Endothelial cell (in vitro differentiated cells): Measurements from ENCODE around the gene TCHHL1. TPM values are rescaled to one million over a fixed set of nuclear protein-coding genes. Genes with fewer than 3 reads are reported as not detected.

Source experiments
- DNase-seq: peaks from one replicate; pipeline ENCODE4 v3.0.0; 2021; ENCODE audit warnings: low spot score
- H3K27ac Mint-ChIP-seq: one replicate; pipeline ENCODE4 v1.8.0; 2021; ENCODE audit warnings: mixed read lengths, inconsistent platforms; ENCODE audit not compliant: unreplicated experiment
- H3K27me3 Mint-ChIP-seq: one replicate; pipeline ENCODE4 v1.8.0; 2021; ENCODE audit warnings: mild to moderate bottlenecking, moderate library complexity, mixed read lengths, inconsistent platforms; ENCODE audit not compliant: unreplicated experiment
- H3K36me3 Mint-ChIP-seq: one replicate; pipeline ENCODE4 v1.8.0; 2021; ENCODE audit warnings: mild to moderate bottlenecking, low read depth, mixed read lengths, inconsistent platforms; ENCODE audit not compliant: unreplicated experiment
- H3K4me1 Mint-ChIP-seq: one replicate; pipeline ENCODE4 v1.8.0; 2021; ENCODE audit warnings: mild to moderate bottlenecking, mixed read lengths, inconsistent platforms; ENCODE audit not compliant: unreplicated experiment
- H3K4me3 Mint-ChIP-seq: one replicate; pipeline ENCODE4 v1.8.0; 2021; ENCODE audit warnings: mild to moderate bottlenecking, mixed read lengths, inconsistent platforms; ENCODE audit not compliant: unreplicated experiment
- H3K9me3 Mint-ChIP-seq: one replicate; pipeline ENCODE4 v1.8.0; 2021; ENCODE audit warnings: mixed read lengths, inconsistent platforms; ENCODE audit not compliant: unreplicated experiment
- total RNA-seq: library from RNA; stranded (reverse); fragmentation: NEBNext Ultra II Directional; extraction: Animal tissue kit (Norgen Biotek cat#: 25700); gene quantifications from one replicate; pipeline ENCODE4 v1.2.1, GENCODE V29; 2021; ENCODE audit not compliant: unreplicated experiment
- TF ChIP-seq, protein P1 (sequence below): fragments of 200-600 bp; sonication (generic); IDR thresholded peaks from one replicate; pipeline ENCODE4 v1.5.0; 2021; ENCODE audit warnings: antibody characterized with exemption; ENCODE audit not compliant: unreplicated experiment

The TCHHL1 gene
- total RNA-seq, 1 donor from 2014 or later: not detected

- TF ChIP-seq, protein P1, sequence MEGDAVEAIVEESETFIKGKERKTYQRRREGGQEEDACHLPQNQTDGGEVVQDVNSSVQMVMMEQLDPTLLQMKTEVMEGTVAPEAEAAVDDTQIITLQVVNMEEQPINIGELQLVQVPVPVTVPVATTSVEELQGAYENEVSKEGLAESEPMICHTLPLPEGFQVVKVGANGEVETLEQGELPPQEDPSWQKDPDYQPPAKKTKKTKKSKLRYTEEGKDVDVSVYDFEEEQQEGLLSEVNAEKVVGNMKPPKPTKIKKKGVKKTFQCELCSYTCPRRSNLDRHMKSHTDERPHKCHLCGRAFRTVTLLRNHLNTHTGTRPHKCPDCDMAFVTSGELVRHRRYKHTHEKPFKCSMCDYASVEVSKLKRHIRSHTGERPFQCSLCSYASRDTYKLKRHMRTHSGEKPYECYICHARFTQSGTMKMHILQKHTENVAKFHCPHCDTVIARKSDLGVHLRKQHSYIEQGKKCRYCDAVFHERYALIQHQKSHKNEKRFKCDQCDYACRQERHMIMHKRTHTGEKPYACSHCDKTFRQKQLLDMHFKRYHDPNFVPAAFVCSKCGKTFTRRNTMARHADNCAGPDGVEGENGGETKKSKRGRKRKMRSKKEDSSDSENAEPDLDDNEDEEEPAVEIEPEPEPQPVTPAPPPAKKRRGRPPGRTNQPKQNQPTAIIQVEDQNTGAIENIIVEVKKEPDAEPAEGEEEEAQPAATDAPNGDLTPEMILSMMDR: no peak
- DNase-seq: no peak
- Mint-ChIP-seq H3K9me3 (no peaks in the 10 kb centered on the region), H3K36me3 (no peaks in the 10 kb centered on the region), H3K27ac (no peak overlapping the region), H3K4me1 (peaks cover 3% of the 10 kb centered on the region), H3K4me3 (no peak overlapping the region), H3K27me3 (peaks cover 1% of the 10 kb centered on the region)
These were observed 30.1 kb upstream of the TCHHL1 start for GRCh38 chr1:152118915-152119314.

GRCh38 chr1:152115344-152115743 is 26.5 kb upstream of the TCHHL1 start, which contains the start of gene TCHH:
Gene TCHH, minus strand, starts transcription at chr1:152115444. Its CDS starts 1,364 bp downstream, at chr1:152114080.
- Mint-ChIP-seq H3K27me3 (no peaks in the 10 kb centered on the region), H3K9me3 (no peaks in the 10 kb centered on the region), H3K4me3 (no peak within 1 kb of the TSS), H3K4me1 (peaks cover 3% of the 10 kb centered on the region), H3K36me3 (no peaks in the 10 kb centered on the region), H3K27ac (no peak within 1 kb of the TSS)
- no peak for DNase-seq
- TF ChIP-seq, protein P1: no peak

GRCh38 chr1:152112885-152113432 is 24.1 kb upstream of the TCHHL1 start:
- H3K27ac Mint-ChIP-seq: no peak overlapping the region
- no peak overlapping the region for H3K4me3 Mint-ChIP-seq
- H3K36me3 Mint-ChIP-seq: no peaks in the 10 kb centered on the region
- H3K27me3 Mint-ChIP-seq: peaks cover 3% of the 10 kb centered on the region
- no peak for DNase-seq
- H3K4me1 Mint-ChIP-seq: no peaks in the 10 kb centered on the region
- TF ChIP-seq, protein P1: no peak
- H3K9me3 Mint-ChIP-seq: peaks cover 3% of the 10 kb centered on the region

- peaks cover 5% of the 10 kb centered on the region for H3K4me1 Mint-ChIP-seq
- TF ChIP-seq, protein P1: no peak
- peak; percentile 15 for DNase-seq
- H3K4me3 Mint-ChIP-seq: no peak overlapping the region
- peaks cover 8% of the 10 kb centered on the region for H3K9me3 Mint-ChIP-seq
- peaks cover 7% of the 10 kb centered on the region for H3K27me3 Mint-ChIP-seq
- no peak overlapping the region for H3K27ac Mint-ChIP-seq
- H3K36me3 Mint-ChIP-seq: peaks cover 5% of the 10 kb centered on the region
These were observed 23.4 kb upstream of the TCHHL1 start for GRCh38 chr1:152112101-152112884.

DNA sequence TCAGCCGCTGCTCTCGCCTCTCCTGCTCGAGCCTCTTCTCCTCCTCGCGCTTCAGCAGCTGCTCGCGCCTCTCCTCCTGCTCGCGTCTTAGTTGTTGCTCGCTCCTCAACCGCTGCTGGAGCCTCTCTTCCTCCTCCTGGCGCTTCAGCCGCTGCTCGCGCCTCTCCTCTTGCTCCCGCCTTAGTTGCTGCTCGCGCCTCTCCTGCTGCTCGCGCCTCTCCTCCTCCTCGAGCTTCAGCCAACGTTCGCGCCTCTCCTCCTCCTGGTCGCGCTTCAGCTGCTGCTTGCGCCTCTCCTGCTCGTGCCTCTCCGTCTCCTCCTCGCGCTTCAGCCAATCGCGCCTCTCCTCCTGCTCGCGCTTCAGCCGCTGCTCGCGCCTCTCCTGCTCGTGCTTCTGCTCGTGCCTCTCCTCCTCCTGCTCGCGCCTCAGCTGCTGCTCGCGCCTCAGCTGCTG is 22.7 kb upstream of the TCHHL1 start:
- TF ChIP-seq, protein P1: no peak
- Mint-ChIP-seq H3K4me3 (no peak overlapping the region), H3K4me1 (peaks cover 6% of the 10 kb centered on the region), H3K36me3 (peaks cover 10% of the 10 kb centered on the region), H3K9me3 (peaks cover 8% of the 10 kb centered on the region), H3K27ac (no peak overlapping the region), H3K27me3 (peaks cover 10% of the 10 kb centered on the region)
- DNase-seq: peak; percentile 35
